ENCODE data around the gene ELN. TPM values are rescaled to one million over a fixed set of nuclear protein-coding genes. Genes with fewer than 3 reads are reported as not detected.
"Not testable (repeated sequence)": the region's sequence is repeated elsewhere in the genome, so short reads cannot be mapped to it uniquely, and the experiment has no call there.

The ELN gene
- polyA plus RNA-seq, 4 donors: 63.7 to 549 (median 104) TPM

- DNase-seq (ENCODE audit: low read depth in 4 of 4, low spot score in 3 of 4): no peak
Observed at GRCh38 chr7:74000489-74001149, 27.4 kb upstream of the ELN start.

- DNase-seq (ENCODE audit: low read depth in 4 of 4, low spot score in 3 of 4): no peak
Observed at GRCh38 chr7:74001150-74001494, 26.9 kb upstream of the ELN start.

- DNase-seq (ENCODE audit: low read depth in 4 of 4, low spot score in 3 of 4): no peak
Observed at GRCh38 chr7:74002474-74003017, 25.4 kb upstream of the ELN start.

GRCh38 chr7:74003621-74004020 lies 24.4 kb upstream of the ELN start:
- no peak for DNase-seq (ENCODE audit: low read depth in 4 of 4, low spot score in 3 of 4)

GRCh38 chr7:74006032-74006431 lies 21.9 kb upstream of the ELN start:
- DNase-seq (ENCODE audit: low read depth in 4 of 4, low spot score in 3 of 4): no peak

GRCh38 chr7:74006451-74007241 lies 21.3 kb upstream of the ELN start:
- no peak for DNase-seq (ENCODE audit: low read depth in 4 of 4, low spot score in 3 of 4)

- no peak for DNase-seq (ENCODE audit: low read depth in 4 of 4, low spot score in 3 of 4)
Observed at GRCh38 chr7:74007242-74007567, 20.8 kb upstream of the ELN start.

- no peak for DNase-seq (ENCODE audit: low read depth in 4 of 4, low spot score in 3 of 4)
Observed at GRCh38 chr7:74008687-74009086, 19.3 kb upstream of the ELN start.

- DNase-seq (ENCODE audit: low read depth in 4 of 4, low spot score in 3 of 4): no peak
Observed at GRCh38 chr7:74009719-74010118, 18.3 kb upstream of the ELN start.

- DNase-seq (ENCODE audit: low read depth in 4 of 4, low spot score in 3 of 4): no peak
Observed at GRCh38 chr7:74010407-74010806, 17.6 kb upstream of the ELN start.

GRCh38 chr7:74011421-74011820 lies 16.6 kb upstream of the ELN start:
- DNase-seq (ENCODE audit: low read depth in 4 of 4, low spot score in 3 of 4): not testable (repeated sequence)

GRCh38 chr7:74012842-74013249 lies 15.1 kb upstream of the ELN start:
- no peak for DNase-seq (ENCODE audit: low read depth in 4 of 4, low spot score in 3 of 4)

- DNase-seq (ENCODE audit: low read depth in 4 of 4, low spot score in 3 of 4): no peak
Observed at GRCh38 chr7:74013539-74014272, 14.3 kb upstream of the ELN start.

GRCh38 chr7:74014931-74015330 lies 13.0 kb upstream of the ELN start:
- DNase-seq (ENCODE audit: low read depth in 4 of 4, low spot score in 3 of 4): no peak

GRCh38 chr7:74015670-74016069 lies 12.3 kb upstream of the ELN start:
- no peak for DNase-seq (ENCODE audit: low read depth in 4 of 4, low spot score in 3 of 4)

- no peak for DNase-seq (ENCODE audit: low read depth in 4 of 4, low spot score in 3 of 4)
Observed at GRCh38 chr7:74017125-74017524, 10.8 kb upstream of the ELN start.

- DNase-seq (ENCODE audit: low read depth in 4 of 4, low spot score in 3 of 4): no peak
Observed at GRCh38 chr7:74018246-74018895, 9.6 kb upstream of the ELN start.

GRCh38 chr7:74019149-74019548 lies 8.8 kb upstream of the ELN start:
- DNase-seq (ENCODE audit: low read depth in 4 of 4, low spot score in 3 of 4): no peak

GRCh38 chr7:74020390-74020789 lies 7.6 kb upstream of the ELN start:
- DNase-seq (ENCODE audit: low read depth in 4 of 4, low spot score in 3 of 4): no peak

GRCh38 chr7:74021546-74022320 lies 6.2 kb upstream of the ELN start:
- DNase-seq (ENCODE audit: low read depth in 4 of 4, low spot score in 3 of 4): no peak

Measured in left renal pelvis (tissue), 4 donors.